NCI-H1694 treated with DMSO at 0.1 percent for 48 hours (cell line): ENCODE results near the gene NEU3.

Source experiments
- DNase-seq: peaks from one replicate; lab custom pipeline; 2025; lab: John Stamatoyannopoulos, UW

Gene NEU3

GRCh38 chr11:75063741-75064314 is 75.1 kb downstream of the NEU3 start:
- no peak for DNase-seq

GRCh38 chr11:75066061-75066460 is 77.3 kb downstream of the NEU3 start:
- no peak for DNase-seq
